A549 (cell line): ENCODE measurements around the gene BIRC5.

ENCODE experiments used
- CBX2 ChIP-seq: fragments of 200-600 bp; sonication (generic); IDR thresholded peaks from 2 replicates; pipeline ENCODE4 v1.6.1; 2016; ENCODE audit warnings: low read depth, mild to moderate bottlenecking, borderline replicate concordance
- ESRRA ChIP-seq: fragments of 150-350 bp; IDR thresholded peaks from 2 replicates; pipeline ENCODE4 v1.6.1; 2014; ENCODE audit warnings: mild to moderate bottlenecking, low read length, borderline replicate concordance
- POLR2A ChIP-seq: IDR thresholded peaks from 2 replicates; pipeline ENCODE4 v1.6.1; 2012; ENCODE audit warnings: mild to moderate bottlenecking, low read length
- TF ChIP-seq, protein P1 (sequence below): fragments of >200 bp; sonication (Bioruptor Twin); formaldehyde crosslinking; IDR thresholded peaks from 3 replicates; pipeline ENCODE4 v1.5.1; 2016

DNA sequence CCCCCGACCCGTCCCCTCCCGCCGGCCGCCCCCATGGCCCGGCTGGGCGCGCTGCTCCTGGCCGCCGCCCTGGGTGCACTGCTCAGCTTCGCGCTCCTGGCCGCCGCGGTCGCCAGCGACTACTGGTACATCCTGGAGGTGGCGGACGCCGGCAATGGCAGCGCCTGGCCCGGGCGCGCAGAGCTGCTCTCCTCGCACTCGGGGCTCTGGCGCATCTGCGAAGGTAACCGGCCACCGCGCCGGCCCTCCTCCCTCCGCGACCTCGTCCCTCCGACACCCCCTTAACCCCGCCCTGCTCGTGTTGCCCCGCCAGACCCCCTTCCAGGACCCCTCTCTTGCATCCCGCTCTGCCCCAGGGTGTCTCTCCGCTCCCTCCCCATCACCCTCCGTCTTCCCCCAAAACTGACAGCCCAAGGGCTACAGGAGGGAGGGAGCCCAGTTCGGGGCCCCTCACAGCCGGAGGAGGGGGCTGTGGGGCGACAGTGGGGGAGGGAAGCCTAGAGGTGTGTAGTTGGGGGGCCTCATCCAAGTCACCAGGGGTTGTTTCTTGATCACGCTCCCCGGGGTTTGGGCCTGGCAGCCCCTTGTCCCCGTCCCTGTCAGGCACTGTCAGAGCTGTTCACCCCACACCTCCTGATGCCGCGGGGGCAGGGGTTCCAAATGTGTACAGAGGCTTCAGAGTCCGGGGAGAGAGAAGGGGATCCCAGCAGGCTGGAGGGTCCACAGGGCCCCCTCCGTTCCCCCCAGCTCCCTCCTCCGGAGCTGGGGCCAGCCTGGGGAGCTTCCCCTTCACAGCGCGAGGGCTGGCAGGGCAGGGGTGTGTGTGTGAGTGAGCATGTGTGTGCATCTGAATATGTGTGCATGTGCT lies 18.2 kb downstream of the BIRC5 start:
- TF ChIP-seq POLR2A (no peak), ESRRA (no peak), CBX2 (no peak)
- TF ChIP-seq, protein P1, sequence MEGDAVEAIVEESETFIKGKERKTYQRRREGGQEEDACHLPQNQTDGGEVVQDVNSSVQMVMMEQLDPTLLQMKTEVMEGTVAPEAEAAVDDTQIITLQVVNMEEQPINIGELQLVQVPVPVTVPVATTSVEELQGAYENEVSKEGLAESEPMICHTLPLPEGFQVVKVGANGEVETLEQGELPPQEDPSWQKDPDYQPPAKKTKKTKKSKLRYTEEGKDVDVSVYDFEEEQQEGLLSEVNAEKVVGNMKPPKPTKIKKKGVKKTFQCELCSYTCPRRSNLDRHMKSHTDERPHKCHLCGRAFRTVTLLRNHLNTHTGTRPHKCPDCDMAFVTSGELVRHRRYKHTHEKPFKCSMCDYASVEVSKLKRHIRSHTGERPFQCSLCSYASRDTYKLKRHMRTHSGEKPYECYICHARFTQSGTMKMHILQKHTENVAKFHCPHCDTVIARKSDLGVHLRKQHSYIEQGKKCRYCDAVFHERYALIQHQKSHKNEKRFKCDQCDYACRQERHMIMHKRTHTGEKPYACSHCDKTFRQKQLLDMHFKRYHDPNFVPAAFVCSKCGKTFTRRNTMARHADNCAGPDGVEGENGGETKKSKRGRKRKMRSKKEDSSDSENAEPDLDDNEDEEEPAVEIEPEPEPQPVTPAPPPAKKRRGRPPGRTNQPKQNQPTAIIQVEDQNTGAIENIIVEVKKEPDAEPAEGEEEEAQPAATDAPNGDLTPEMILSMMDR = no peak
